Lower leg skin (tissue), 4 donors: Measurements from ENCODE around the gene ARMC12. TPM values are rescaled to one million over a fixed set of nuclear protein-coding genes. Genes with fewer than 3 reads are reported as not detected.

ENCODE experiments used
- DNase-seq, 2 donors: peaks; one replicate each; pipeline ENCODE4 v3.0.0-alpha.2; 2019; ENCODE audit warnings: low spot score in 2 of 2
- H3K4me3 ChIP-seq: fragments of 200-600 bp; sonication (generic); 2 replicates; pipeline ENCODE4 v1.5.1; 2017; ENCODE audit warnings: mild to moderate bottlenecking, low read depth; ENCODE audit not compliant: poor library complexity, severe bottlenecking
- POLR2A ChIP-seq, 2 donors: fragments of 450-650 bp; IDR thresholded peaks; one replicate each; pipeline ENCODE4 v1.6.1; 2016 to 2017; ENCODE audit warnings: antibody characterized with exemption in 2 of 2, mild to moderate bottlenecking in 1 of 2, moderate library complexity in 1 of 2
- WGBS, 2 donors: methylation state at CpG; one replicate each; pipeline ENCODE4 v1.1.5; 2018; 5-methylcytosine and 5-hydroxymethylcytosine counted together
- intact Hi-C: fragments of 100-400 bp; cut with DNase I; formaldehyde crosslinking; loops from one replicate; pipeline ENCODE4 v1.15.0; 2023; ENCODE audit warnings: low total_unique reads
- total RNA-seq, 4 donors: library from RNA; depleted of rRNA; stranded (reverse); fragments of >200 nt; gene quantifications; one replicate each; pipeline ENCODE4 v1.1.0, GENCODE V29; 2016
- TF ChIP-seq, protein P1 (sequence below), 3 donors: fragments of 450-650 bp; IDR thresholded peaks; one replicate each; pipeline ENCODE4 v1.5.1; 2016; ENCODE audit warnings: antibody characterized with exemption in 3 of 3, mild to moderate bottlenecking in 3 of 3, moderate library complexity in 2 of 3

The ARMC12 gene
- total RNA-seq, 4 donors from 2014 or later = 0.52 TPM; not detected in 3

GRCh38 chr6:35716798-35717197 is 20.0 kb upstream of the ARMC12 start:
- H3K4me3 ChIP-seq = no peak overlapping the region
- no peak for TF ChIP-seq POLR2A (IDR thresholded peaks at IDR 0.05)
- TF ChIP-seq, protein P1, sequence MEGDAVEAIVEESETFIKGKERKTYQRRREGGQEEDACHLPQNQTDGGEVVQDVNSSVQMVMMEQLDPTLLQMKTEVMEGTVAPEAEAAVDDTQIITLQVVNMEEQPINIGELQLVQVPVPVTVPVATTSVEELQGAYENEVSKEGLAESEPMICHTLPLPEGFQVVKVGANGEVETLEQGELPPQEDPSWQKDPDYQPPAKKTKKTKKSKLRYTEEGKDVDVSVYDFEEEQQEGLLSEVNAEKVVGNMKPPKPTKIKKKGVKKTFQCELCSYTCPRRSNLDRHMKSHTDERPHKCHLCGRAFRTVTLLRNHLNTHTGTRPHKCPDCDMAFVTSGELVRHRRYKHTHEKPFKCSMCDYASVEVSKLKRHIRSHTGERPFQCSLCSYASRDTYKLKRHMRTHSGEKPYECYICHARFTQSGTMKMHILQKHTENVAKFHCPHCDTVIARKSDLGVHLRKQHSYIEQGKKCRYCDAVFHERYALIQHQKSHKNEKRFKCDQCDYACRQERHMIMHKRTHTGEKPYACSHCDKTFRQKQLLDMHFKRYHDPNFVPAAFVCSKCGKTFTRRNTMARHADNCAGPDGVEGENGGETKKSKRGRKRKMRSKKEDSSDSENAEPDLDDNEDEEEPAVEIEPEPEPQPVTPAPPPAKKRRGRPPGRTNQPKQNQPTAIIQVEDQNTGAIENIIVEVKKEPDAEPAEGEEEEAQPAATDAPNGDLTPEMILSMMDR (IDR thresholded peaks at IDR 0.05) = no peak
- WGBS, 2 donors = 68 to 85% methylated on average over 2 of the region's 2 CpGs
- DNase-seq = peak in 1 of 2 donors; percentile 56
- intact Hi-C loops = no loop called here

DNA sequence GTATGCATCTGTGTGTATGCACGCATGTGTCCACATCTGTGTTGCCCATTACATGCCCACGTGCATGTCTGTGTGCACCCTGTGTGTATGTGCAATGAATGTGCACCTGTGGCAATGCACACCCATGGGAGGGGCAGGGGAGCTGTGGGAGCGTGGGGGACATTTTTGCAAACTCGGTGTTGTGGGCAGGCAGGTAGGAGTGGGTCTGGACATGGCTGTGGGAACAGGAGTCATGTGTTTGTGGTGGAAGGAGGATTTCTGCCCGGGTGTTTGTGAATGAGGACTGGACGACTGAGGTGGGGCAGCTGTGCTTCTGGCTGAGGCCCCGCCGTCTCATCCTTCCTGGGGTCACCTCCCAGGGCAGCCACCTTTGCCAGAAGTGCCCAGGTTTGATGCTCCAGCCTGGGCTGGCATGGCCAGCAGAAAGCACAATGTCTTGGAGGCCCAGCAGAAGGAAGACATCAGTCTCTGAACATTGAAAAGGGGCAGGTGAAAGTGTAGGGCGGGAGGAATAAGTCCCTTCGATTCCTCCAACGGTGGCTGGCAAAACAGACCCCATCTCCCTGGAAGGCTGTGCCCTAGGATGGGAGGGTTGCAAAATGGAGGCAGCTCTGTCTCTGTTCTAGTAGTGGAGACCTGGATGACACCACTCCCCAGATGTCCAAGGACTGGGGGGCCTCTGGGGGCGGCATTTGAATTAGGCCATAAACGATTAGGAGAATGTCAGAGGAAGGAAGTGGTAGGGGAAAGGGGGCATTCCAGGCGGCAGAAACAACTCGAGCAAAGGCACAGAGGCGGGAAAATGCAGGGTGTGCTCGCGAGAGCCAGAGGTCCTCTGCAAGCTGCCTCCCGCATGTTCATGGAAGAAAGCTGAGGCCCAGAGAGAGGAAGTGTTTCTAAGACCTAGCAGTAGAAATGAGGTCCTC is 19.1 kb upstream of the ARMC12 start:
- WGBS, 2 donors = 80 to 81% methylated on average over 19 of the region's 19 CpGs
- TF ChIP-seq, protein P1 (IDR thresholded peaks at IDR 0.05) = no peak
- TF ChIP-seq POLR2A (IDR thresholded peaks at IDR 0.05) = no peak
- DNase-seq = peak in 1 of 2 donors; percentile 81
- H3K4me3 ChIP-seq = no peak overlapping the region
- intact Hi-C loops = no loop called here

DNA sequence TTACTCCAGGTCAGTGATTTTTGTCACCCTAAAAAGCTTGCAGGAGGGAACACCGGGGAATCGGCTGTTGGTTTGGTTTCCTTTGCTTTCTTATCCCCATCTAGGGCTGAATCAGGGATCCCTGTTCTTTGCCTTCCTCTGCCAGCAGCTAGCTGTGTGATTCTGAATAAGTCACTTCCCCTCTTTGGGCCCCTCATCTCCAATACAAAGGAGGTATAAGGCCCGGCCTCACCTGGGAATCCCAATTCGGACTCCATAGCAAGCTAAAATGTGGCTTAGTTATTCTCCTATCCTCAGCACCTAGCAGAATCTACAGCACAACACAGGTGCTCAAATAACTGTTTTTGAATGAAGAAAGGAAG is 18.5 kb upstream of the ARMC12 start:
- DNase-seq = no peak
- intact Hi-C loops = no loop called here
- WGBS, 2 donors = 77 to 85% methylated on average over 4 of the region's 4 CpGs
- H3K4me3 ChIP-seq = no peak overlapping the region
- TF ChIP-seq, protein P1 (IDR thresholded peaks at IDR 0.05) = no peak
- no peak for TF ChIP-seq POLR2A (IDR thresholded peaks at IDR 0.05)

DNA sequence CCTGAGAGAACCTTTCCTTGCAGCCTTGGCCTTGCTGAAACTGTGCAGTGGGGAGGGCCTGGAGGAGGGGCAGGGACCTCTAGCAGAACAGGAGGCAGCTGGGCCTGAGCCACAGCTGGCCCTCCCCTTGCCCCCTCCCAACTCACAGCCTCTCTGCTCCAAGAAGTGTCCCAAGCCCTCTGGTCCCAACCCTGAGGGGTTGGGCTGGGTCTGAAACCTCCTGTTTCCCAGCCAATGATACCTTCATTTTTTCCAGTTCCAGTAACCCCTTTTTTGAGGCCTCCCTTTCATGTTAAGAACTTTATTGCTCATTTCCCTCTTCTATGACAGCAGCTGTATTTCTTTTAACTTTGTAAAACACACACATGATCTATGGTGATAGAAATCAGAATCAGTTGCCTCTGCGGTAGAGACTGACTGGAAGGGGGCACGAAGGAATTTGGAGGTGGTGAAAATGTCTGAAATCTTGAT is 17.9 kb upstream of the ARMC12 start:
- peak in 1 of 2 donors; percentile 65 for DNase-seq
- 81% methylated on average over 2 of the region's 2 CpGs for WGBS, 2 donors
- TF ChIP-seq, protein P1 (IDR thresholded peaks at IDR 0.05) = no peak
- TF ChIP-seq POLR2A (IDR thresholded peaks at IDR 0.05) = no peak
- intact Hi-C loops = no loop called here
- H3K4me3 ChIP-seq = no peak overlapping the region

- peak in 1 of 2 donors; percentile 86 for DNase-seq
- WGBS, 2 donors = 49 to 67% methylated on average over 5 of the region's 5 CpGs
- TF ChIP-seq, protein P1 (IDR thresholded peaks at IDR 0.05) = no peak
- no peak for TF ChIP-seq POLR2A (IDR thresholded peaks at IDR 0.05)
- intact Hi-C loops = no loop called here
- no peak overlapping the region for H3K4me3 ChIP-seq
Observed at GRCh38 chr6:35719404-35719829, 17.4 kb upstream of the ARMC12 start.
